ENCODE results near the gene NOP16.
"Not testable (repeated sequence)": the region's sequence is repeated elsewhere in the genome, so short reads cannot be mapped to it uniquely, and the experiment has no call there.

The NOP16 gene

GRCh38 chr5:176408590-176408989 is 20.2 kb upstream of the NOP16 start:
- no peak for DNase-seq

- DNase-seq = not testable (repeated sequence)
Measured at GRCh38 chr5:176408252-176408573, 19.8 kb upstream of the NOP16 start.

- no peak for DNase-seq
Measured at GRCh38 chr5:176407456-176408251, 19.3 kb upstream of the NOP16 start.

GRCh38 chr5:176406436-176407052 is 18.1 kb upstream of the NOP16 start:
- DNase-seq = no peak

GRCh38 chr5:176405656-176406435 is 17.4 kb upstream of the NOP16 start:
- DNase-seq = no peak

GRCh38 chr5:176401281-176402205 is 13.1 kb upstream of the NOP16 start:
- no peak for DNase-seq

GRCh38 chr5:176400382-176401156 is 12.2 kb upstream of the NOP16 start:
- DNase-seq = no peak

- no peak for DNase-seq
Measured at GRCh38 chr5:176397736-176398420, 9.5 kb upstream of the NOP16 start.

- DNase-seq = no peak
Measured at GRCh38 chr5:176396330-176396729, 7.9 kb upstream of the NOP16 start.

- DNase-seq = no peak
Measured at GRCh38 chr5:176394881-176395675, 6.7 kb upstream of the NOP16 start.

GRCh38 chr5:176394096-176394495 is 5.7 kb upstream of the NOP16 start:
- no peak for DNase-seq

- no peak for DNase-seq
Measured at GRCh38 chr5:176392526-176392925, 4.1 kb upstream of the NOP16 start.

- no peak for DNase-seq
Measured at GRCh38 chr5:176391999-176392398, 3.6 kb upstream of the NOP16 start.

GRCh38 chr5:176391479-176391878 is 3.1 kb upstream of the NOP16 start:
- DNase-seq = no peak

- peak; percentile 38 for DNase-seq
Measured at GRCh38 chr5:176389135-176390123, 1.0 kb upstream of the NOP16 start.

GRCh38 chr5:176388003-176388443 is 375 bp downstream of the NOP16 start:
- DNase-seq = no peak

GRCh38 chr5:176387384-176387925 is 943 bp downstream of the NOP16 start:
- no peak for DNase-seq

- no peak for DNase-seq
Measured at GRCh38 chr5:176386491-176386890, 1.9 kb downstream of the NOP16 start.

- no peak for DNase-seq
Measured at GRCh38 chr5:176384991-176385390, 3.4 kb downstream of the NOP16 start.
